Calu3 (cell line): ENCODE measurements around the gene PPM1H. TPM values are rescaled to one million over a fixed set of nuclear protein-coding genes. Genes with fewer than 3 reads are reported as not detected.

ENCODE experiments used
- BruUV-seq: library from RNA; stranded (reverse); fragments of 400-500 nt; replicated peaks from 2 replicates; lab custom pipeline; 2021; lab: Mats Ljungman, UMichigan
- CTCF ChIA-PET: fragments of 300-600 bp; sonication (Branson Sonifier 250); formaldehyde crosslinking; loops from one replicate; lab custom pipeline; 2022; ENCODE audit warnings: antibody characterized with exemption; lab: Charles Lee
- DNase-seq: peaks from one replicate; pipeline ENCODE4 v3.0.0; 2022
- H3K27ac Mint-ChIP-seq: one replicate; pipeline ENCODE4 v1.8.0; 2022; ENCODE audit warnings: mixed read lengths; ENCODE audit not compliant: unreplicated experiment
- H3K27me3 Mint-ChIP-seq: one replicate; pipeline ENCODE4 v1.8.0; 2022; ENCODE audit warnings: mixed read lengths; ENCODE audit not compliant: unreplicated experiment
- H3K36me3 Mint-ChIP-seq: one replicate; pipeline ENCODE4 v1.8.0; 2022; ENCODE audit warnings: mild to moderate bottlenecking, moderate library complexity, mixed read lengths; ENCODE audit not compliant: insufficient read depth, unreplicated experiment
- H3K4me1 Mint-ChIP-seq: one replicate; pipeline ENCODE4 v1.8.0; 2022; ENCODE audit warnings: mild to moderate bottlenecking, low read depth, mixed read lengths; ENCODE audit not compliant: unreplicated experiment
- H3K4me3 Mint-ChIP-seq: one replicate; pipeline ENCODE4 v1.8.0; 2022; ENCODE audit warnings: mild to moderate bottlenecking, low read depth, moderate library complexity, mixed read lengths; ENCODE audit not compliant: unreplicated experiment
- H3K9me3 Mint-ChIP-seq: one replicate; pipeline ENCODE4 v1.8.0; 2022; ENCODE audit warnings: low read depth, mixed read lengths; ENCODE audit not compliant: unreplicated experiment
- intact Hi-C: fragments of 100-400 bp; cut with micrococcal nuclease; formaldehyde crosslinking; loops from one replicate; pipeline ENCODE4 v1.10.0; 2022; ENCODE audit not compliant: unreplicated experiment
- total RNA-seq: library from RNA; stranded (reverse); gene quantifications from 2 replicates; pipeline ENCODE4 v1.2.3, GENCODE V29; 2022
- TF ChIP-seq, protein P1 (sequence below): fragments of 200-600 bp; IDR thresholded peaks from one replicate; pipeline ENCODE4 v1.8.0; 2022; ENCODE audit warnings: antibody characterized with exemption; ENCODE audit not compliant: unreplicated experiment

PPM1H gene
- total RNA-seq, 1 experiment from 2014 or later, result 36.7 TPM

DNA sequence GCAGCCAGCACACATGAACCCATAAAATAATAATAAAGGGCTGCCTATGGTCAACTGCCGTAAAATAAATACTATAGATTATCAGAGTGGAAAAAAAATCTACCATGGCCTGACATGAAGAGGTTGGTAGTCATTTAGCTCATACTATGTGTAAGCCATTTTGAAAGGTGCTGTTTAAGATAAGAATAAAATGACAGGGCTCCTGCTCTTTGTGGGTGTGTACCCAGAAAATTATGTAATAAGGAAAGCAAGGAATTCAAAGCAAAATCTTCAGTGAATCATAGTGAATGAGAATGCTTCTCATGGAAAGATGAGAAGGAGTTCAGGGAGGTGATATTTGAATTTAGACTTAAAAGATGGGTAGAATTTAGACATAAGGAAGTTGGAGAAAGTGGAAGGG, 42.9 kb upstream of the PPM1H start:
- no peaks in the 10 kb centered on the region for H3K4me1 Mint-ChIP-seq
- no TSS peak for BruUV-seq
- no peaks in the 10 kb centered on the region for H3K36me3 Mint-ChIP-seq
- TF ChIP-seq, protein P1, sequence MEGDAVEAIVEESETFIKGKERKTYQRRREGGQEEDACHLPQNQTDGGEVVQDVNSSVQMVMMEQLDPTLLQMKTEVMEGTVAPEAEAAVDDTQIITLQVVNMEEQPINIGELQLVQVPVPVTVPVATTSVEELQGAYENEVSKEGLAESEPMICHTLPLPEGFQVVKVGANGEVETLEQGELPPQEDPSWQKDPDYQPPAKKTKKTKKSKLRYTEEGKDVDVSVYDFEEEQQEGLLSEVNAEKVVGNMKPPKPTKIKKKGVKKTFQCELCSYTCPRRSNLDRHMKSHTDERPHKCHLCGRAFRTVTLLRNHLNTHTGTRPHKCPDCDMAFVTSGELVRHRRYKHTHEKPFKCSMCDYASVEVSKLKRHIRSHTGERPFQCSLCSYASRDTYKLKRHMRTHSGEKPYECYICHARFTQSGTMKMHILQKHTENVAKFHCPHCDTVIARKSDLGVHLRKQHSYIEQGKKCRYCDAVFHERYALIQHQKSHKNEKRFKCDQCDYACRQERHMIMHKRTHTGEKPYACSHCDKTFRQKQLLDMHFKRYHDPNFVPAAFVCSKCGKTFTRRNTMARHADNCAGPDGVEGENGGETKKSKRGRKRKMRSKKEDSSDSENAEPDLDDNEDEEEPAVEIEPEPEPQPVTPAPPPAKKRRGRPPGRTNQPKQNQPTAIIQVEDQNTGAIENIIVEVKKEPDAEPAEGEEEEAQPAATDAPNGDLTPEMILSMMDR, result no peak
- H3K9me3 Mint-ChIP-seq, result no peaks in the 10 kb centered on the region
- no peak overlapping the region for H3K4me3 Mint-ChIP-seq
- intact Hi-C loops, result no loop called here
- CTCF ChIA-PET, result interaction anchor here (0.7 to 1.5 kb wide), 2 partner anchors 11 to 79 kb away, joined by 3 read pairs; no protein-coding TSS in a partner anchor
- no peak overlapping the region for H3K27ac Mint-ChIP-seq
- no peak for DNase-seq
- no peaks in the 10 kb centered on the region for H3K27me3 Mint-ChIP-seq

- DNase-seq, result peak; percentile 60
- Mint-ChIP-seq H3K4me1 (no peaks in the 10 kb centered on the region), H3K36me3 (no peaks in the 10 kb centered on the region), H3K4me3 (peak overlapping the region; percentile 10), H3K9me3 (no peaks in the 10 kb centered on the region), H3K27ac (no peak overlapping the region), H3K27me3 (no peaks in the 10 kb centered on the region)
- TF ChIP-seq, protein P1, result no peak
- CTCF ChIA-PET, result interaction anchor here (0.7 to 1.5 kb wide), 2 partner anchors 10 to 78 kb away, joined by 3 read pairs; no protein-coding TSS in a partner anchor
- no TSS peak for BruUV-seq
- intact Hi-C loops, result no loop called here
These were observed 42.5 kb upstream of the PPM1H start for GRCh38 chr12:62977418-62977817.

DNA sequence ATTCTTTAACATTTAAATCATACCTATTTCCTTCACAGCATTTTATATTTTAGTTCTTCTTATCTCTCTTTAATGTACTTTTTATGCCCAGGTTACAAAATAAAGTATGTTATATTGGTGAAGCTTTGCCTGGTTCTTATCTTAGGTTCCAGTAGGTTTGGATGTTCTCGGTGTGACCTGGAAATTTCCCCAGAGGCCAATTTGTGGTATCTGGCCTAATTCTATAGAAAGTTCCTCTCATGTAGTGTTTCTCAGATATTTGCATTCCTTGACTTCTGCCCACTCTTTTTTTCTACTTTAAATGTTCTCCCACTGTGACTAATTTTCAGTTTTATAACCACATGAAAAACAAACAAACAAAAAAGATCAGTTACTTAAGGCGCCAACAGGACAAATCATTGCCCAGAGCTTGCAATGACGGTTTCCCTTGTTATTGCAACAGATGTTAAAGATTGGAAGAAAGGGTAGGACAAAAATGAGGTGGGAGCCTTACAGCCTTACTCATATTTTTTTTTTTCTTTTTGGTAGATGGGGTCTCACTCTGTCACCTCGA, 41.2 kb upstream of the PPM1H start:
- H3K4me1 Mint-ChIP-seq, result peaks cover 12% of the 10 kb centered on the region
- H3K36me3 Mint-ChIP-seq, result no peaks in the 10 kb centered on the region
- BruUV-seq, result no TSS peak
- H3K27me3 Mint-ChIP-seq, result no peaks in the 10 kb centered on the region
- no peaks in the 10 kb centered on the region for H3K9me3 Mint-ChIP-seq
- intact Hi-C loops, result no loop called here
- no peak for DNase-seq
- no peak overlapping the region for H3K27ac Mint-ChIP-seq
- CTCF ChIA-PET, result interaction anchor here (0.7 kb wide), 1 partner anchor 141 kb away, joined by 3 read pairs; no protein-coding TSS in a partner anchor
- H3K4me3 Mint-ChIP-seq, result no peak overlapping the region
- TF ChIP-seq, protein P1, result no peak

DNA sequence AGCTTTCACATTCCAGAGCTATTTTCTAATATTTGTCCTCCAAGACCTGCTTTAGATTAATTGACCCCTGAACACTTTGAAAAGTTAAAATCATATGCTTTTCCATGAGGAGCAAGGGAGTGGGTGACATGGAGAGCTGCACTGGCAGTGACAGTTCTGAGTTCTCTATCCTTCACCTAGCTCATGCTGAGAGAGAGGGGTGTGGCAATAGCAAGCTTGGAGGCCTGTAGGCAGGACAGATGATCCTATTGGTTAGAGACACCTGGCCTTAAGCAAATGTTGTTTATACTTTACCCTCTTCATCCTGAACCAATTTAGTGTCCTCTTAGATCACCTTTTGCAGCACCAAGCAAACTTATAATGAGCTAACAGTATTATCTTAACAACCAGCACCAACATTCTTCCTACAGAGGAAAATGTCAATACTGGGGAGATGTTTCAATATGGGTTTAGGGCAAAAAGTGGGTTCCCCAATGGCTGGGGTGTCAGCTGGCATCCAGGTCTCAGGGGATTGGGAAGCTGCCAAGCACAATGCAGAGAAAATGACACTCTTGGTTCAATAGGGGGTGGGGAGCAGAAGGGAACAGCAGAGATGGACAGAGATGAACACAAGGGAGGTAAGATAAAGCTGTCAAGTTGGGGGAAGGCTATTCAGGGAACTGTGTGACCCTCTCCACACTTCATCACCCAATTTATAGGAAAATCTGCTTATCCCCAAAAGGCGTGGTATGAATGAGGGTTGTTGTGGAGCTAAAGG, 37.0 kb upstream of the PPM1H start:
- no peaks in the 10 kb centered on the region for H3K9me3 Mint-ChIP-seq
- peaks cover 35% of the 10 kb centered on the region for H3K4me1 Mint-ChIP-seq
- DNase-seq, result no peak
- peaks cover 5% of the 10 kb centered on the region for H3K36me3 Mint-ChIP-seq
- H3K27ac Mint-ChIP-seq, result no peak overlapping the region
- no TSS peak for BruUV-seq
- H3K4me3 Mint-ChIP-seq, result no peak overlapping the region
- CTCF ChIA-PET, result interaction anchor here (0.8 to 2.2 kb wide), 2 partner anchors 37 to 352 kb away, joined by 3 to 6 read pairs; partner anchors contain the start of gene PPM1H
- H3K27me3 Mint-ChIP-seq, result no peaks in the 10 kb centered on the region
- intact Hi-C loops, result no loop called here
- TF ChIP-seq, protein P1, result no peak
